Upper lobe of left lung (tissue), 4 donors: ENCODE measurements around the gene TK1.
A peak's percentile ranks its signal among the peaks of the same experiment; 100 is the strongest.

Experiments used
- CTCF ChIP-seq, 6 experiments: fragments of 450-650 bp in 4 of 6; fragments of 200-600 bp in 2 of 6; sonication (generic) in 2 of 6; IDR thresholded peaks; one replicate each; pipeline ENCODE4 v1.5.1; 2016 to 2019; ENCODE audit warnings: antibody characterized with exemption in 6 of 6
- POLR2A ChIP-seq, 4 donors: fragments of 450-650 bp; IDR thresholded peaks; one replicate each; pipeline ENCODE4 v1.5.1; 2016 to 2017; ENCODE audit warnings: antibody characterized with exemption in 4 of 4, mild to moderate bottlenecking in 2 of 4
- POLR2AphosphoS5 ChIP-seq, 2 donors: sonication (generic); formaldehyde crosslinking; IDR thresholded peaks; one replicate each; pipeline ENCODE4 v1.5.1; 2017; ENCODE audit warnings: antibody characterized with exemption in 2 of 2

- TF ChIP-seq POLR2AphosphoS5 (IDR thresholded peaks at IDR 0.05) (peak in 1 of 2 donors; percentile 30), CTCF (IDR thresholded peaks at IDR 0.05) (no peak), POLR2A (IDR thresholded peaks at IDR 0.05) (peak in 1 of 4 donors; percentile 19)
These were observed 716 bp downstream of the TK1 start for GRCh38 chr17:78185981-78186691.
